ENCODE results near the gene CREBBP.

- no peak for TF ChIP-seq CTCF (conservative IDR thresholded peaks at IDR 0.05)
- no peak for TF ChIP-seq ZFX (IDR thresholded peaks at IDR 0.05)
These were observed 151.1 kb downstream of the CREBBP start for GRCh38 chr16:3729161-3730112.
